Measurements from ENCODE around the gene ZNF385D. TPM values are rescaled to one million over a fixed set of nuclear protein-coding genes. Genes with fewer than 3 reads are reported as not detected.

Gene ZNF385D
- total RNA-seq, 1 donor from 2014 or later = 0.10 TPM

GRCh38 chr3:21751886-21752285 is 876 bp upstream of the ZNF385D start:
- H3K27ac Mint-ChIP-seq = no peak overlapping the region
- H3K36me3 Mint-ChIP-seq (ENCODE audit: insufficient read depth) = no peaks in the 10 kb centered on the region
- H3K27me3 Mint-ChIP-seq = peaks cover 42% of the 10 kb centered on the region
- no peak for DNase-seq (ENCODE audit: low spot score, unreplicated experiment)
- TF ChIP-seq CTCF (IDR thresholded peaks at IDR 0.05; ENCODE audit: unreplicated experiment) = no peak
- H3K4me1 Mint-ChIP-seq (ENCODE audit: low read depth) = peaks cover 7% of the 10 kb centered on the region
- H3K4me3 Mint-ChIP-seq (ENCODE audit: low read depth) = no peak overlapping the region
- no peaks in the 10 kb centered on the region for H3K9me3 Mint-ChIP-seq (ENCODE audit: low read depth)

- H3K9me3 Mint-ChIP-seq (ENCODE audit: low read depth) = no peaks in the 10 kb centered on the region
- H3K4me1 Mint-ChIP-seq (ENCODE audit: low read depth) = peaks cover 7% of the 10 kb centered on the region
- peak overlapping the region; percentile 55 for H3K4me3 Mint-ChIP-seq (ENCODE audit: low read depth)
- no peaks in the 10 kb centered on the region for H3K36me3 Mint-ChIP-seq (ENCODE audit: insufficient read depth)
- no peak for TF ChIP-seq CTCF (IDR thresholded peaks at IDR 0.05; ENCODE audit: unreplicated experiment)
- no peak overlapping the region for H3K27ac Mint-ChIP-seq
- no peak for DNase-seq (ENCODE audit: low spot score, unreplicated experiment)
- H3K27me3 Mint-ChIP-seq = peaks cover 42% of the 10 kb centered on the region
Observed at GRCh38 chr3:21750080-21750696, 822 bp downstream of the ZNF385D start.

- peaks cover 7% of the 10 kb centered on the region for H3K4me1 Mint-ChIP-seq (ENCODE audit: low read depth)
- no peak for DNase-seq (ENCODE audit: low spot score, unreplicated experiment)
- no peak for TF ChIP-seq CTCF (IDR thresholded peaks at IDR 0.05; ENCODE audit: unreplicated experiment)
- no peak overlapping the region for H3K4me3 Mint-ChIP-seq (ENCODE audit: low read depth)
- H3K27ac Mint-ChIP-seq = no peak overlapping the region
- H3K27me3 Mint-ChIP-seq = peaks cover 42% of the 10 kb centered on the region
- H3K36me3 Mint-ChIP-seq (ENCODE audit: insufficient read depth) = no peaks in the 10 kb centered on the region
- no peaks in the 10 kb centered on the region for H3K9me3 Mint-ChIP-seq (ENCODE audit: low read depth)
Observed at GRCh38 chr3:21747966-21748555, 2.9 kb downstream of the ZNF385D start.

GRCh38 chr3:21747376-21747775 is 3.6 kb downstream of the ZNF385D start:
- peaks cover 7% of the 10 kb centered on the region for H3K4me1 Mint-ChIP-seq (ENCODE audit: low read depth)
- no peak for TF ChIP-seq CTCF (IDR thresholded peaks at IDR 0.05; ENCODE audit: unreplicated experiment)
- no peaks in the 10 kb centered on the region for H3K9me3 Mint-ChIP-seq (ENCODE audit: low read depth)
- no peak overlapping the region for H3K27ac Mint-ChIP-seq
- peaks cover 40% of the 10 kb centered on the region for H3K27me3 Mint-ChIP-seq
- no peak overlapping the region for H3K4me3 Mint-ChIP-seq (ENCODE audit: low read depth)
- no peaks in the 10 kb centered on the region for H3K36me3 Mint-ChIP-seq (ENCODE audit: insufficient read depth)
- DNase-seq (ENCODE audit: low spot score, unreplicated experiment) = no peak

- no peaks in the 10 kb centered on the region for H3K9me3 Mint-ChIP-seq (ENCODE audit: low read depth)
- peaks cover 7% of the 10 kb centered on the region for H3K4me1 Mint-ChIP-seq (ENCODE audit: low read depth)
- H3K27ac Mint-ChIP-seq = no peak overlapping the region
- H3K4me3 Mint-ChIP-seq (ENCODE audit: low read depth) = no peak overlapping the region
- no peak for TF ChIP-seq CTCF (IDR thresholded peaks at IDR 0.05; ENCODE audit: unreplicated experiment)
- H3K27me3 Mint-ChIP-seq = peaks cover 31% of the 10 kb centered on the region
- no peaks in the 10 kb centered on the region for H3K36me3 Mint-ChIP-seq (ENCODE audit: insufficient read depth)
- no peak for DNase-seq (ENCODE audit: low spot score, unreplicated experiment)
Observed at GRCh38 chr3:21745966-21746365, 5.0 kb downstream of the ZNF385D start.

All from progenitor cell of endocrine pancreas (in vitro differentiated cells).